ENCODE measurements around the gene ZC3H15. TPM values are rescaled to one million over a fixed set of nuclear protein-coding genes. Genes with fewer than 3 reads are reported as not detected.
"Not testable (repeated sequence)": the region's sequence is repeated elsewhere in the genome, so short reads cannot be mapped to it uniquely, and the experiment has no call there.

The ZC3H15 gene
- 52.2 and 56.5 TPM in 2 replicates for total RNA-seq (2014; rRNA removed; shearing (Covaris generic))

GRCh38 chr2:186485871-186486650 is at the start of gene ZC3H15:
ZC3H15 (plus strand) TSS chr2:186486260; CDS start chr2:186486383, 123 bp downstream.
- Histone ChIP-seq H3K4me3 (ENCODE audit: insufficient read depth, low read depth, low read length) (peak within 1 kb of the TSS; percentile 92), H3K27me3 (ENCODE audit: control insufficient read depth, insufficient read depth, low read length) (no peaks in the 10 kb centered on the region), H3K36me3 (replicated peaks; ENCODE audit: control insufficient read depth, insufficient read depth, low read length) (no peaks in the 10 kb centered on the region)
- DNase-seq = peak; percentile 91

DNA sequence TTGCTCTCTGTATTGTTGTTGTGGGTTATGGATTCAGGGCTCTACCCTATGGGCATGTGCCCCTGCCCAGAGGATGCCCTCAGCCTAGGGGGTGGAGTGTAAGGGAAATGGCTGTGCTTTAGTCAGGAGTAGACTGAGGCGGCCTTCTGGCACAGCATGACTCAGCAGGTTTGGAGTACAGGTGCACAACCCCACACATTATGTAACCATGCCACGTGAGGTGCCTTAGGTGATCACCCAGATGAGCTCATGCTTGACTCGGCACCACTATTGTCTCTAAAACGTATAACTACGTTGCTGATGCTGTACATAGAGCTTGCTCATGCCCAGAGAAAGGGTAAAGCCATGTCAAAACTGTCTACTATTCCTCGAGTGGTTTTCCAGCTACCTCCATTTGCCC is 48.3 kb upstream of the ZC3H15 start:
- no peaks in the 10 kb centered on the region; the same call in 1 of the 2 replicates for H3K36me3 ChIP-seq (replicated peaks; ENCODE audit: control insufficient read depth, insufficient read depth, low read length)
- H3K27me3 ChIP-seq (ENCODE audit: control insufficient read depth, insufficient read depth, low read length) = no peaks in the 10 kb centered on the region
- no peak for DNase-seq
- H3K4me3 ChIP-seq (ENCODE audit: insufficient read depth, low read depth, low read length) = no peak overlapping the region

- DNase-seq; H3K4me3 ChIP-seq (ENCODE audit: insufficient read depth, low read depth, low read length); H3K36me3 ChIP-seq (replicated peaks; ENCODE audit: control insufficient read depth, insufficient read depth, low read length); H3K27me3 ChIP-seq (ENCODE audit: control insufficient read depth, insufficient read depth, low read length): not testable (repeated sequence)
These were observed 46.4 kb upstream of the ZC3H15 start for GRCh38 chr2:186439673-186440095.

DNA sequence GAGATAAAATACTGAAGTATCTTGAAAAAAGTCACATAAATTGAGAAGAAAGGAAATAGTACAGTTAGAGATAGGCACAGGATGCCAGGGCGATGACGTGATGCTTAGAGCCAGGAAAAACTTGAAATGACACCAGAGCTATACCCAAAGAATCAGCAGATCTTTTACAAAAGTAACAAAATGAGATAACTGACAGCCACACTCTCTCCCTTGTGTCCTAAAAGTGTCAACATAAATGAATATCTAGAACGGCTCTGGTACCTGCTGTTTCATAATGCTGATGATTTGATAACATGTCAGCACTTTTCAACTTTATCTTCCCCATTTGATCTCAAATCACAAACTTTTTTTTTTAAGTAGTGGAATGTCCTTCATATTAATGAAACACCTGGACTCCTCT is 45.6 kb upstream of the ZC3H15 start:
- no peaks in the 10 kb centered on the region for H3K27me3 ChIP-seq (ENCODE audit: control insufficient read depth, insufficient read depth, low read length)
- DNase-seq = no peak
- no peak overlapping the region for H3K4me3 ChIP-seq (ENCODE audit: insufficient read depth, low read depth, low read length)
- no peaks in the 10 kb centered on the region; the same call in 1 of the 2 replicates for H3K36me3 ChIP-seq (replicated peaks; ENCODE audit: control insufficient read depth, insufficient read depth, low read length)

- Histone ChIP-seq H3K4me3 (ENCODE audit: insufficient read depth, low read depth, low read length) (no peak overlapping the region), H3K27me3 (ENCODE audit: control insufficient read depth, insufficient read depth, low read length) (no peaks in the 10 kb centered on the region), H3K36me3 (replicated peaks; ENCODE audit: control insufficient read depth, insufficient read depth, low read length) (no peaks in the 10 kb centered on the region)
- DNase-seq = no peak
These were observed 43.2 kb upstream of the ZC3H15 start for GRCh38 chr2:186442885-186443284.

DNA sequence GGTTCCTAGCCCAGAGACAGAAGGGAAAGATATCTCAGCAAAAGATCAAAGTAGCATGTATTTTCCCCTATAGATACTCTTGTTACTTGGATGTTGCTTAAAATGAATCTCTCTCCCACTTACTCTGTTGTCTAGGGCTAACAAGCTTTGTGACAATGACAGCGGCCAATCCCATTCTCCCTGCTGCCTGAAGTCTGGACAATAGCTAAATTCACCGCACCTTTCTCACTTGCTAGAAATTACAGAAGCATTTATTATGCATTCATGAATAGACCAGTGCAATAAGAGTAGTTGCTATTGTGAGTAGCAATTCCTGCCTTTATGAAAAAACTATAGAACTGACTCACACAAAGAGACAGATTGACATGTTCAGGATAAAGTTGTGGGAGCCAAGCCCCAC is 42.2 kb upstream of the ZC3H15 start:
- DNase-seq = no peak
- no peaks in the 10 kb centered on the region for H3K27me3 ChIP-seq (ENCODE audit: control insufficient read depth, insufficient read depth, low read length)
- no peak overlapping the region for H3K4me3 ChIP-seq (ENCODE audit: insufficient read depth, low read depth, low read length)
- no peaks in the 10 kb centered on the region for H3K36me3 ChIP-seq (replicated peaks; ENCODE audit: control insufficient read depth, insufficient read depth, low read length)

- Histone ChIP-seq H3K27me3 (ENCODE audit: control insufficient read depth, insufficient read depth, low read length) (no peaks in the 10 kb centered on the region), H3K4me3 (ENCODE audit: insufficient read depth, low read depth, low read length) (no peak overlapping the region), H3K36me3 (replicated peaks; ENCODE audit: control insufficient read depth, insufficient read depth, low read length) (no peaks in the 10 kb centered on the region)
- DNase-seq = no peak
These were observed 40.6 kb upstream of the ZC3H15 start for GRCh38 chr2:186445506-186445905.

DNA sequence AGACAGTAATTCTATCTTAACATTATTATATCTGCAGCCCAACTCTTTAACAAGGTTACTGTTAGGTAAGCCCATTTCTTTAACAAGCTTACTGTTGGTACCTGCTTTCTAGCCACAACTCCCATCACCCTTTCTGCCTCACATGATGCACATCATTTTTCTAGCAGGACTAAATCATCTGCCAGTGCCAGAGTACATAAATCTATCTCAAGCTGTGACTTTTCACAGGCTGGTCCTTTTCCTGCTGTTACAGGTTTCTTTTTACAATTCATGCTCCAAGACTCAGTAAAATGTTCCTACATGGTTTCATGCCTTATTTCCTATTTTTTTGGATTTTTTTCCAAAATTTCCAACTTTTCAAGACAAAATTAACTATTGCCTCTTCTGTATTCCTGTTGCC is 30.4 kb upstream of the ZC3H15 start:
- no peaks in the 10 kb centered on the region for H3K36me3 ChIP-seq (replicated peaks; ENCODE audit: control insufficient read depth, insufficient read depth, low read length)
- no peak overlapping the region for H3K4me3 ChIP-seq (ENCODE audit: insufficient read depth, low read depth, low read length)
- no peaks in the 10 kb centered on the region for H3K27me3 ChIP-seq (ENCODE audit: control insufficient read depth, insufficient read depth, low read length)
- DNase-seq = no peak

DNA sequence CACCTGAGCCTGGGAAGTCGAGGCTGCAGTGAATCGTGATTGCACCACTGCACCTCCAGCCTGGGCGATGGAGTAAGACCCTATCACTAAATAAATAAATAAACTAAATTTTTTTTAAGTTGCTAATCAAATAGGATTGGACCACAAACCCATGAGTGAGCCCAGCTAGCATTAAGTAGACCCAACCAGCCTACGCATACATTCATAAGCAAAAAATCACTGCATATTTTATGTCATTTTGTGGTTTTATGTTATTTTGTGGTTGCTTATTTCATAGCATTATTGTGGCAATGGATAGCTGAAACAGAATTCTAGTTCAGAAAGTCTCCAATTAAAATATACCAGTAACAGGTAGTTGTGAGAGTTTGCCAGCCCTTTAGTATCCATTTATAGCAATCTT is 29.1 kb upstream of the ZC3H15 start:
- DNase-seq = no peak
- H3K36me3 ChIP-seq (replicated peaks; ENCODE audit: control insufficient read depth, insufficient read depth, low read length) = no peaks in the 10 kb centered on the region

DNA sequence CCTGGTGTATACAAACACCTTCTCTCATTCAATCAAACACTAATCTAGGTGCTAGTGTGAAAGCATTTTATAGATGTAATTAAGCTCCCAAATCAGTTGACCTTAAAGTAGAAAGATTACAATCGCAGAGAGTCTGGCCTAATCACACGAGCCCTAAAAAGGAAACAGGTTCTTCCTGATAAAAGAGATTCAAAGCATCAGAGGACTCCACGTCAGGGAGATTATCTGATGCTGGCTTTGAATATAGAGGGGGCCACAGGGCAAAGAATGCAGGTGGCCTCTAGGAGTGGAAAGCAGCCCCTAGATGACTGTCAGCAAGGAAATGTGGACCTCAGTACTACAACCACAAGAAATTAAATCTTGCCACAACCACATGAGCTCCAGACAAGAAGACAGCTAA is 28.2 kb upstream of the ZC3H15 start:
- Histone ChIP-seq H3K36me3 (replicated peaks; ENCODE audit: control insufficient read depth, insufficient read depth, low read length) (no peaks in the 10 kb centered on the region), H3K27me3 (ENCODE audit: control insufficient read depth, insufficient read depth, low read length) (no peaks in the 10 kb centered on the region), H3K4me3 (ENCODE audit: insufficient read depth, low read depth, low read length) (no peak overlapping the region)
- no peak for DNase-seq

More for the DNA sequence above, 29.1 kb upstream of the ZC3H15 start:
- H3K4me3 ChIP-seq (ENCODE audit: insufficient read depth, low read depth, low read length) = no peak overlapping the region
- no peaks in the 10 kb centered on the region for H3K27me3 ChIP-seq (ENCODE audit: control insufficient read depth, insufficient read depth, low read length)

DNA sequence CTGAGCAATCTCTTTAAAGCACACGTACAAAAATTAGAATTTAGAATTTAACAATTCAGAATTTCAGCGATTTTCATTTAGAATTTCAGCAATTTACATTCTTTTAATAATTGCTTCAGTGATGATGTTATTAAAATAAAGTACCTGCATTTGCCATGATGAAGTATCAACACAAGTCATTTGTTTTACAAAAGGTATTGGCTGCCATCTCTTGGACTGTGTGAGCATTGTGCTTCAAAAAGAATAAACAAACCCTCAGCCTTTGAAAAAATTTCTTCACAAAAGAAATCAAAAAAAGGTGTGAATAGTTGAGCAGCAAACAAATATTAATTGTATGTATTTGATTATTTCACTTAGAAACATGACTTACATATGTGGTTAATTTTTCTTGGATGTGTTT is 27.1 kb upstream of the ZC3H15 start:
- Histone ChIP-seq H3K27me3 (ENCODE audit: control insufficient read depth, insufficient read depth, low read length) (no peaks in the 10 kb centered on the region), H3K36me3 (replicated peaks; ENCODE audit: control insufficient read depth, insufficient read depth, low read length) (no peaks in the 10 kb centered on the region), H3K4me3 (ENCODE audit: insufficient read depth, low read depth, low read length) (no peak overlapping the region)
- DNase-seq = no peak

- no peaks in the 10 kb centered on the region for H3K27me3 ChIP-seq (ENCODE audit: control insufficient read depth, insufficient read depth, low read length)
- no peak for DNase-seq
- no peaks in the 10 kb centered on the region for H3K36me3 ChIP-seq (replicated peaks; ENCODE audit: control insufficient read depth, insufficient read depth, low read length)
- no peak overlapping the region for H3K4me3 ChIP-seq (ENCODE audit: insufficient read depth, low read depth, low read length)
These were observed 25.6 kb upstream of the ZC3H15 start for GRCh38 chr2:186460465-186460864.

- Histone ChIP-seq H3K27me3 (ENCODE audit: control insufficient read depth, insufficient read depth, low read length) (no peaks in the 10 kb centered on the region), H3K36me3 (replicated peaks; ENCODE audit: control insufficient read depth, insufficient read depth, low read length) (no peaks in the 10 kb centered on the region), H3K4me3 (ENCODE audit: insufficient read depth, low read depth, low read length) (no peak overlapping the region)
- DNase-seq = no peak
These were observed 19.3 kb upstream of the ZC3H15 start for GRCh38 chr2:186466743-186467142.

GRCh38 chr2:186467421-186467820 is 18.6 kb upstream of the ZC3H15 start:
- no peaks in the 10 kb centered on the region for H3K27me3 ChIP-seq (ENCODE audit: control insufficient read depth, insufficient read depth, low read length)

DNA sequence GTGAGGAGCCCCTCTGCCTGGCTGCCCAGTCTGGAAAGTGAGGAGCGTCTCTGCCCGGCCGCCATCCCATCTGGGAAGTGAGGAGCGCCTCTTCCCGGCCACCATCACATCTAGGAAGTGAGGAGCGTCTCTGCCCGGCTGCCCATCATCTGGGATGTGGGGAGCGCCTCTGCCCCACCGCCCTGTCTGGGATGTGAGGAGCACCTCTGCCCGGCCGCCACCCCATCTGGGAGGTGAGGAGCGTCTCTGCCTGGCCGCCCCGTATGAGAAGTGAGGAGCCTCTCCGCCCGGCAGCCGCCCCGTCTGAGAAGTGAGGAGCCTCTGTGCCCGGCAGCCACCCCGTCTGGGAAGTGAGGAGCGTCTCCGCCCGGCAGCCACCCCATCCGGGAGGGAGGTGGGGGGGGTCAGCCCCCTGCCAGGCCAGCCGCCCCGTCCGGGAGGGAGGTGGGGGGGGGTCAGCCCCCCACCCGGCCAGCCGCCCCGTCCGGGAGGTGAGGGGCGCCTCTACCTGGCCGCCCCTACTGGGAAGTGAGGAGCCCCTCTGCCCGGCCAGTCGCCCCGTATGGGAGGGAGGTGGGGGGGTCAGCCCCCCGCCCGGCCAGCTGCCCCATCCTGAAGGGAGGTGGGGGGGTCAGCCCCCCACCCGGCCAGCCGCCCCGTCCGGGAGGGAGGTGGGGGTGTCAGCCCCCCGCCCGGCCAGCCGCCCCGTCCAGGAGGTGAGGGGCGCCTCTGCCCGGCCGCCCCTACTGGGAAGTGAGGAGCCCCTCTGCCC is 13.2 kb upstream of the ZC3H15 start:
- not testable (repeated sequence) for H3K4me3 ChIP-seq (ENCODE audit: insufficient read depth, low read depth, low read length); H3K27me3 ChIP-seq (ENCODE audit: control insufficient read depth, insufficient read depth, low read length); H3K36me3 ChIP-seq (replicated peaks; ENCODE audit: control insufficient read depth, insufficient read depth, low read length); DNase-seq

More at GRCh38 chr2:186467421-186467820, 18.6 kb upstream of the ZC3H15 start:
- H3K4me3 ChIP-seq (ENCODE audit: insufficient read depth, low read depth, low read length) = no peak overlapping the region
- H3K36me3 ChIP-seq (replicated peaks; ENCODE audit: control insufficient read depth, insufficient read depth, low read length) = no peaks in the 10 kb centered on the region
- DNase-seq = no peak
